Uterus (tissue), 2 donors: ENCODE measurements around the gene CHST1.

Experiments
- POLR2A ChIP-seq, 2 donors: fragments of 450-650 bp; IDR thresholded peaks; one replicate each; pipeline ENCODE4 v1.6.1; 2016; ENCODE audit warnings: antibody characterized with exemption in 2 of 2, mild to moderate bottlenecking in 1 of 2, moderate library complexity in 1 of 2
- TF ChIP-seq, protein P1 (sequence below), 4 experiments: fragments of 200-600 bp in 2 of 4; fragments of 450-650 bp in 2 of 4; sonication (generic) in 2 of 4; IDR thresholded peaks; one replicate each; pipeline ENCODE4 v1.5.1; 2016 to 2019; ENCODE audit warnings: antibody characterized with exemption in 4 of 4, mild to moderate bottlenecking in 2 of 4, moderate library complexity in 1 of 4

GRCh38 chr11:45669956-45670355, 4.5 kb upstream of the CHST1 start:
- no peak for TF ChIP-seq POLR2A (IDR thresholded peaks at IDR 0.05)
- TF ChIP-seq, protein P1, sequence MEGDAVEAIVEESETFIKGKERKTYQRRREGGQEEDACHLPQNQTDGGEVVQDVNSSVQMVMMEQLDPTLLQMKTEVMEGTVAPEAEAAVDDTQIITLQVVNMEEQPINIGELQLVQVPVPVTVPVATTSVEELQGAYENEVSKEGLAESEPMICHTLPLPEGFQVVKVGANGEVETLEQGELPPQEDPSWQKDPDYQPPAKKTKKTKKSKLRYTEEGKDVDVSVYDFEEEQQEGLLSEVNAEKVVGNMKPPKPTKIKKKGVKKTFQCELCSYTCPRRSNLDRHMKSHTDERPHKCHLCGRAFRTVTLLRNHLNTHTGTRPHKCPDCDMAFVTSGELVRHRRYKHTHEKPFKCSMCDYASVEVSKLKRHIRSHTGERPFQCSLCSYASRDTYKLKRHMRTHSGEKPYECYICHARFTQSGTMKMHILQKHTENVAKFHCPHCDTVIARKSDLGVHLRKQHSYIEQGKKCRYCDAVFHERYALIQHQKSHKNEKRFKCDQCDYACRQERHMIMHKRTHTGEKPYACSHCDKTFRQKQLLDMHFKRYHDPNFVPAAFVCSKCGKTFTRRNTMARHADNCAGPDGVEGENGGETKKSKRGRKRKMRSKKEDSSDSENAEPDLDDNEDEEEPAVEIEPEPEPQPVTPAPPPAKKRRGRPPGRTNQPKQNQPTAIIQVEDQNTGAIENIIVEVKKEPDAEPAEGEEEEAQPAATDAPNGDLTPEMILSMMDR (IDR thresholded peaks at IDR 0.05): no peak
